Upper lobe of left lung (tissue), 4 donors: ENCODE measurements around the gene HADH.

Source experiments
- CTCF ChIP-seq, 6 experiments: fragments of 450-650 bp in 4 of 6; fragments of 200-600 bp in 2 of 6; sonication (generic) in 2 of 6; IDR thresholded peaks; one replicate each; pipeline ENCODE4 v1.5.1; 2016 to 2019; ENCODE audit warnings: antibody characterized with exemption in 6 of 6
- EP300 ChIP-seq, 4 donors: sonication (generic); formaldehyde crosslinking; IDR thresholded peaks; one replicate each; pipeline ENCODE4 v1.5.1; 2017; ENCODE audit warnings: antibody characterized with exemption in 4 of 4, control low read depth in 2 of 4
- POLR2A ChIP-seq, 4 donors: fragments of 450-650 bp; IDR thresholded peaks; one replicate each; pipeline ENCODE4 v1.5.1; 2016 to 2017; ENCODE audit warnings: antibody characterized with exemption in 4 of 4, mild to moderate bottlenecking in 2 of 4
- POLR2AphosphoS5 ChIP-seq, 2 donors: sonication (generic); formaldehyde crosslinking; IDR thresholded peaks; one replicate each; pipeline ENCODE4 v1.5.1; 2017; ENCODE audit warnings: antibody characterized with exemption in 2 of 2

DNA sequence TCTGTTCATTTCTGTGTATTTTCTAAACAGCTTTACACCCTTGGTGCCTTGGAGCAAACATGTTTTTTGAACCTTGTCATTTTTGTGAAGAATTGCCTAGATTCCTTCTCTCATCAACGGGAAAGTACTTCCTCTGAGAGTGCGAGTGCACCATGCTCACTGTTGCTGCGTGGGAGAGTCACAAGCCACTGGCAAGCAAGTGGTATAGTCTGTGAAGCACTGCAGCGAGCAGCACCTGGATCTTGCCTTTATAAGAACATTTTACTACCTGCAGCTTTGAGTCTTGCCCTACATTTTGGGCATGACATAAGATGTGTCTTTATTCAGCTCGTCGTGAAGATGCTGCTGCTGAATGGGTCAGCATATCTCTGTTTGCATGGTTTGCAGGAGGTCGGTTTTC is 44.9 kb downstream of the HADH start:
- no peak for TF ChIP-seq CTCF (IDR thresholded peaks at IDR 0.05)
- TF ChIP-seq POLR2A (IDR thresholded peaks at IDR 0.05) = no peak
- no peak for TF ChIP-seq EP300 (IDR thresholded peaks at IDR 0.05)
- no peak for TF ChIP-seq POLR2AphosphoS5 (IDR thresholded peaks at IDR 0.05)
